ENCODE results near the gene PPP1R8.
"Not testable (repeated sequence)": the region's sequence is repeated elsewhere in the genome, so short reads cannot be mapped to it uniquely, and the experiment has no call there.

PPP1R8 gene

GRCh38 chr1:27816921-27817630, 13.5 kb upstream of the PPP1R8 start:
- no peak for FAIRE-seq
- TF ChIP-seq CTCF (IDR thresholded peaks at IDR 0.05; ENCODE audit: insufficient read depth, missing control alignments), result no peak
- DNase-seq (ENCODE audit: insufficient read length, low spot score), result no peak

- TF ChIP-seq CTCF (IDR thresholded peaks at IDR 0.05; ENCODE audit: insufficient read depth, missing control alignments), result no peak
- DNase-seq (ENCODE audit: insufficient read length, low spot score) (no peak), FAIRE-seq (no peak)
Observed at GRCh38 chr1:27821761-27822315, 8.7 kb upstream of the PPP1R8 start.

GRCh38 chr1:27823784-27824183, 6.8 kb upstream of the PPP1R8 start:
- TF ChIP-seq CTCF (IDR thresholded peaks at IDR 0.05; ENCODE audit: insufficient read depth, missing control alignments), result no peak
- no peak for DNase-seq (ENCODE audit: insufficient read length, low spot score)
- FAIRE-seq, result no peak

GRCh38 chr1:27824411-27824810, 6.2 kb upstream of the PPP1R8 start:
- no peak for FAIRE-seq
- TF ChIP-seq CTCF (IDR thresholded peaks at IDR 0.05; ENCODE audit: insufficient read depth, missing control alignments), result no peak
- no peak for DNase-seq (ENCODE audit: insufficient read length, low spot score)

- not testable (repeated sequence) for FAIRE-seq; DNase-seq (ENCODE audit: insufficient read length, low spot score)
Observed at GRCh38 chr1:27829339-27829960, 1.1 kb upstream of the PPP1R8 start.

- no peak for DNase-seq (ENCODE audit: insufficient read length, low spot score)
- FAIRE-seq, result no peak
- no peak for TF ChIP-seq CTCF (IDR thresholded peaks at IDR 0.05; ENCODE audit: insufficient read depth, missing control alignments)
Observed at GRCh38 chr1:27831568-27832410, 1.2 kb downstream of the PPP1R8 start.

GRCh38 chr1:27832762-27833161, 2.2 kb downstream of the PPP1R8 start:
- DNase-seq (ENCODE audit: insufficient read length, low spot score) (no peak), FAIRE-seq (no peak)
- no peak for TF ChIP-seq CTCF (IDR thresholded peaks at IDR 0.05; ENCODE audit: insufficient read depth, missing control alignments)

All from D721Med (cell line).